PFSK-1 (cell line): Measurements from ENCODE around the gene GALNT9.

Experiments used
- FOXP2 ChIP-seq: optimal IDR thresholded peaks from 2 replicates; pipeline ENCODE3; 2011; ENCODE audit warnings: borderline replicate concordance, control low read depth, inconsistent platforms; ENCODE audit not compliant: insufficient read depth; ENCODE audit errors: extremely low read length, extremely low read depth
- POLR2AphosphoS5 ChIP-seq: IDR thresholded peaks from 2 replicates; pipeline ENCODE4 v1.6.1; 2012; ENCODE audit warnings: low read depth, mild to moderate bottlenecking, control low read depth, low read length, moderate library complexity
- REST ChIP-seq, 2 experiments: IDR thresholded peaks; 2 replicates each; pipeline versions ENCODE4 v1.6.1 to v1.8.0; 2011 to 2012; ENCODE audit warnings: low read depth in 2 of 2, low read length in 2 of 2, control low read depth in 1 of 2, inconsistent platforms in 1 of 2, mild to moderate bottlenecking in 1 of 2, moderate library complexity in 1 of 2; ENCODE audit not compliant: insufficient read depth in 1 of 2
- SIN3A ChIP-seq: IDR thresholded peaks from 2 replicates; pipeline ENCODE4 v1.6.1; 2012; ENCODE audit warnings: mild to moderate bottlenecking, low read length, moderate library complexity, borderline replicate concordance; ENCODE audit not compliant: insufficient read depth
- TAF1 ChIP-seq: IDR thresholded peaks from 2 replicates; pipeline ENCODE4 v1.6.1; 2012; ENCODE audit warnings: low read length, control low read depth, borderline replicate concordance; ENCODE audit not compliant: insufficient read depth

DNA sequence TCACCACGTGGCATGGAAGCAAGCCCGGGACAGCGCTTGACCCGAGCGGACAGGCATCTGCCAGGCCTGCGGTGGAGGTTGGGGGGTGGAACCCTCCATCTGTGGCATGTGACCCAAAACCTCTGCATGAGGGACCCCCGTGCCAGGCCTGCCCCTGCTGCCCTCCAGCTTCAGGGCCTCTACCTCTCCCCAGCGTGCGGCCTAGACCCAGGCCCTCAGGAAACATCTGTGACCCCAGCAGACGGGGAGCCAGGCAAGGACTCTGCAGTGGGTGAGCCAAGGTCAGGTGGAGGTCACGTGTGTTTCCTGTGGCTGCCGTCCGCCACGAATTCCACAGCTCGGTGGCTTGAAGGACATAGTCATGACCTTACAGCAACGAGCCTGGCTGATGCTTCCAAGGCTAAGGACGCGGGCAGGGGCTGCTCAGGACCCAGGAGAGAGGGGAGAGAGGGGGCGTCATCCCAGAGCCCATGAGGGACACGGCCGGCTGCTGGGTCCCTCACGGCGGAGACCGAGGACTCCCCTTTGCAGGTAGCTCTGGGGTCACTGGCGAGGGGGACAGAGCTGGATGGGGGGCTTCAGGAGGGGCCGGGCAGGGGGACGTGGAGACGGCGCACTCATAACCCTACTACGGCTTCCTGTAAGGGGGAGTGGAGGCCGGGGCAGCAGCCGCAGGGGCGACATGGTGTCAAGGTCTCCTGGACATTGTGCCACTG lies 91.5 kb downstream of the GALNT9 start:
- TF ChIP-seq TAF1 (no peak), POLR2AphosphoS5 (no peak), SIN3A (no peak), REST (IDR thresholded peaks at IDR 0.05; ENCODE audit: insufficient read depth in 1 of 2, low read depth in 2 of 2, low read length in 2 of 2) (no peak), FOXP2 (no peak)
